MM.1S (cell line): Measurements from ENCODE around the gene MS4A4E.

Source experiments
- CTCF ChIP-seq: fragments of 300-600 bp; sonication (generic); IDR thresholded peaks from 2 replicates; pipeline ENCODE4 v1.5.1; 2016; ENCODE audit warnings: antibody characterized with exemption, low read length, mixed read lengths
- EZH2 ChIP-seq: fragments of 300-600 bp; sonication (generic); optimal IDR thresholded peaks from 2 replicates; pipeline ENCODE3; 2017; ENCODE audit warnings: low read depth, mild to moderate bottlenecking, antibody characterized with exemption, low read length, mixed read lengths

GRCh38 chr11:60183591-60184205 is 59.2 kb downstream of the MS4A4E start:
- TF ChIP-seq CTCF (no peak), EZH2 (no peak)
